H1 (cell line): ENCODE results near the gene YBX2. TPM values are rescaled to one million over a fixed set of nuclear protein-coding genes. Genes with fewer than 3 reads are reported as not detected.

Experiments
- CHD7 ChIP-seq: fragments of 300-600 bp; sonication (generic); IDR thresholded peaks from 2 replicates; pipeline ENCODE4 v1.7.1; 2012; ENCODE audit warnings: low read length, moderate library complexity, mild to moderate bottlenecking, inconsistent platforms; ENCODE audit not compliant: insufficient replicate concordance
- NANOG ChIP-seq: IDR thresholded peaks from 2 replicates; pipeline ENCODE4 v1.6.1; 2011; ENCODE audit warnings: low read length, low read depth, mild to moderate bottlenecking, inconsistent platforms; ENCODE audit not compliant: insufficient read depth, poor library complexity, severe bottlenecking
- polyA plus RNA-seq, 7 experiments: library from polyadenylated mRNA; depleted of rRNA in 3 of 7; stranded (reverse) in 5 of 7; unstranded in 2 of 7; fragments of >200 nt in 5 of 7; fragments of 200-250 nt in 2 of 7; gene quantifications; 1 replicate in 5 of 7; 2 replicates in 1 of 7; 4 replicates in 1 of 7; pipeline versions ENCODE4 v1.2.1 to v1.2.3, GENCODE V29; 2011 to 2013; ENCODE audit warnings: missing spikeins in 2 of 7, mixed read lengths in 2 of 7
- total RNA-seq: library from RNA; stranded (reverse); fragmentation: NEBNext Ultra II Directional; extraction: Animal tissue kit (Norgen Biotek cat#: 25700); gene quantifications from 2 replicates; pipeline ENCODE4 v1.2.1, GENCODE V29; 2021

The YBX2 gene
- total and polyA plus RNA-seq, 2 of the 8 experiments (the other 6 are each of a cell fraction or from before 2014, with no cell fraction given) = 19.2 to 30.5 TPM

GRCh38 chr17:7304179-7304578 lies 9.7 kb upstream of the YBX2 start (continued):
- no peak for TF ChIP-seq CHD7
- TF ChIP-seq NANOG = no peak
